ENCODE measurements around the gene WDR45B. TPM values are rescaled to one million over a fixed set of nuclear protein-coding genes. Genes with fewer than 3 reads are reported as not detected.
"Not testable (repeated sequence)": the region's sequence is repeated elsewhere in the genome, so short reads cannot be mapped to it uniquely, and the experiment has no call there.

Gene WDR45B
- total RNA-seq, 4 donors from 2014 or later, result 68.8 to 90.0 (median 77.2) TPM

GRCh38 chr17:82657926-82658325 lies 9.7 kb upstream of the WDR45B start:
- peaks cover 0 to 19% (median 0%) of the 10 kb centered on the region in 4 donors for H3K4me1 ChIP-seq
- DNase-seq, result peak in 1 of 3 donors; percentile 37
- peaks cover 0 to 8% (median 0%) of the 10 kb centered on the region in 3 donors for H3K36me3 ChIP-seq
- H3K27me3 ChIP-seq, result no peaks in the 10 kb centered on the region
- TF ChIP-seq POLR2A (IDR thresholded peaks at IDR 0.05) (no peak), CTCF (IDR thresholded peaks at IDR 0.05) (no peak)
- no peak overlapping the region for H3K4me3 ChIP-seq
- no peak overlapping the region for H3K27ac ChIP-seq
- H3K9me3 ChIP-seq, result no peaks in the 10 kb centered on the region

- H3K9me3 ChIP-seq, result no peaks in the 10 kb centered on the region
- H3K4me1 ChIP-seq, result peaks cover 0 to 19% (median 0%) of the 10 kb centered on the region in 4 donors
- peaks cover 0 to 8% (median 0%) of the 10 kb centered on the region in 3 donors for H3K36me3 ChIP-seq
- H3K27me3 ChIP-seq, result no peaks in the 10 kb centered on the region
- TF ChIP-seq CTCF (IDR thresholded peaks at IDR 0.05) (no peak), POLR2A (IDR thresholded peaks at IDR 0.05) (no peak)
- no peak overlapping the region for H3K4me3 ChIP-seq
- DNase-seq, result no peak
- H3K27ac ChIP-seq, result no peak overlapping the region
These were observed 8.0 kb upstream of the WDR45B start for GRCh38 chr17:82656266-82656665.

GRCh38 chr17:82655523-82655922 lies 7.3 kb upstream of the WDR45B start:
- Histone ChIP-seq H3K27ac (peak overlapping the region in 3 of 4 donors; percentile 31 to 68 (median 52)), H3K4me1 (peaks cover 0 to 19% (median 0%) of the 10 kb centered on the region in 4 donors), H3K27me3 (no peaks in the 10 kb centered on the region), H3K36me3 (peaks cover 0 to 8% (median 0%) of the 10 kb centered on the region in 3 donors), H3K9me3 (no peaks in the 10 kb centered on the region), H3K4me3 (peak overlapping the region in 1 of 4 donors; percentile 22)
- TF ChIP-seq CTCF (IDR thresholded peaks at IDR 0.05), result no peak
- no peak for TF ChIP-seq POLR2A (IDR thresholded peaks at IDR 0.05)
- peak in 2 of 3 donors; percentile 67 to 85 for DNase-seq

GRCh38 chr17:82655038-82655479 lies 6.8 kb upstream of the WDR45B start:
- Histone ChIP-seq H3K9me3 (no peaks in the 10 kb centered on the region), H3K4me3 (peak overlapping the region in 1 of 4 donors; percentile 22), H3K27ac (peak overlapping the region in 3 of 4 donors; percentile 31 to 68 (median 52)), H3K27me3 (no peaks in the 10 kb centered on the region), H3K36me3 (peaks cover 0 to 8% (median 0%) of the 10 kb centered on the region in 3 donors), H3K4me1 (peaks cover 0 to 19% (median 0%) of the 10 kb centered on the region in 4 donors)
- peak in 1 of 3 donors; percentile 63 for DNase-seq
- TF ChIP-seq POLR2A (IDR thresholded peaks at IDR 0.05), result peak in 1 of 2 donors; percentile 14
- TF ChIP-seq CTCF (IDR thresholded peaks at IDR 0.05), result no peak

GRCh38 chr17:82654611-82655010 lies 6.4 kb upstream of the WDR45B start:
- not testable (repeated sequence) for DNase-seq
- Histone ChIP-seq H3K4me3 (peak overlapping the region in 1 of 4 donors; percentile 22), H3K27ac (peak overlapping the region in 3 of 4 donors; percentile 31 to 68 (median 52))

GRCh38 chr17:82653651-82654528 lies 5.6 kb upstream of the WDR45B start:
- Histone ChIP-seq H3K27ac (peak overlapping the region in 2 of 4 donors; percentile 31 to 68), H3K9me3 (no peaks in the 10 kb centered on the region), H3K36me3 (peaks cover 0 to 3% (median 0%) of the 10 kb centered on the region in 3 donors), H3K27me3 (no peaks in the 10 kb centered on the region), H3K4me3 (peak overlapping the region in 1 of 4 donors; percentile 22), H3K4me1 (peaks cover 0 to 22% (median 0%) of the 10 kb centered on the region in 4 donors)
- TF ChIP-seq POLR2A (IDR thresholded peaks at IDR 0.05) (no peak), CTCF (IDR thresholded peaks at IDR 0.05) (no peak)
- no peak for DNase-seq

More at GRCh38 chr17:82654611-82655010, 6.4 kb upstream of the WDR45B start:
- not testable (repeated sequence) for H3K9me3 ChIP-seq, H3K36me3 ChIP-seq, H3K27me3 ChIP-seq
- H3K4me1 ChIP-seq, result peaks cover 0 to 19% (median 0%) of the 10 kb centered on the region in 4 donors

All from Peyer's patch (tissue), 4 donors.